Ecto neural progenitor cell (in vitro differentiated cells): Measurements from ENCODE around the gene AMOTL1.
"Not testable (repeated sequence)": the region's sequence is repeated elsewhere in the genome, so short reads cannot be mapped to it uniquely, and the experiment has no call there.

ENCODE experiments used
- DNase-seq: peaks from one replicate; pipeline ENCODE4 v3.0.0-alpha.2; 2018; ENCODE audit warnings: low spot score

AMOTL1 gene

GRCh38 chr11:94825031-94825430, 56.9 kb downstream of the AMOTL1 start:
- no peak for DNase-seq

- DNase-seq: no peak
Observed at GRCh38 chr11:94825481-94825880, 57.3 kb downstream of the AMOTL1 start.

- DNase-seq: no peak
Observed at GRCh38 chr11:94826415-94826814, 58.3 kb downstream of the AMOTL1 start.

- DNase-seq: no peak
Observed at GRCh38 chr11:94828088-94828487, 59.9 kb downstream of the AMOTL1 start.

GRCh38 chr11:94830722-94831510, 62.8 kb downstream of the AMOTL1 start:
- DNase-seq: no peak

GRCh38 chr11:94831529-94831928, 63.4 kb downstream of the AMOTL1 start:
- DNase-seq: no peak

GRCh38 chr11:94832604-94833235, 64.6 kb downstream of the AMOTL1 start:
- DNase-seq: no peak

- DNase-seq: no peak
Observed at GRCh38 chr11:94834911-94835593, 66.9 kb downstream of the AMOTL1 start.

GRCh38 chr11:94835594-94835927, 67.4 kb downstream of the AMOTL1 start:
- DNase-seq: no peak

- no peak for DNase-seq
Observed at GRCh38 chr11:94837317-94837716, 69.2 kb downstream of the AMOTL1 start.

GRCh38 chr11:94838027-94838731, 70.0 kb downstream of the AMOTL1 start:
- no peak for DNase-seq

- no peak for DNase-seq
Observed at GRCh38 chr11:94840209-94840608, 72.1 kb downstream of the AMOTL1 start.

- DNase-seq: no peak
Observed at GRCh38 chr11:94844031-94844430, 75.9 kb downstream of the AMOTL1 start.

- DNase-seq: no peak
Observed at GRCh38 chr11:94845622-94846021, 77.5 kb downstream of the AMOTL1 start.

- no peak for DNase-seq
Observed at GRCh38 chr11:94849839-94850238, 81.7 kb downstream of the AMOTL1 start.

GRCh38 chr11:94851864-94852636, 83.9 kb downstream of the AMOTL1 start:
- no peak for DNase-seq

GRCh38 chr11:94853288-94853687, 85.1 kb downstream of the AMOTL1 start:
- DNase-seq: not testable (repeated sequence)

- no peak for DNase-seq
Observed at GRCh38 chr11:94853836-94854235, 85.7 kb downstream of the AMOTL1 start.

GRCh38 chr11:94854770-94855633, 86.8 kb downstream of the AMOTL1 start:
- DNase-seq: no peak

GRCh38 chr11:94855666-94856065, 87.5 kb downstream of the AMOTL1 start:
- no peak for DNase-seq

GRCh38 chr11:94856443-94856842, 88.3 kb downstream of the AMOTL1 start:
- no peak for DNase-seq
